Dendritic cell treated with granulocyte-macrophage colony-stimulating factor and Interleukin-4, amounts not matched to agents 40 ng/mL and 50 ng/mL, for 4 days (primary cell): ENCODE results near the gene EML1.

Experiments used
- H3K27ac Mint-ChIP-seq: one replicate; pipeline ENCODE4 v1.8.0; 2022; ENCODE audit warnings: mild to moderate bottlenecking, mixed read lengths
- H3K27me3 Mint-ChIP-seq: one replicate; pipeline ENCODE4 v1.8.0; 2022; ENCODE audit warnings: mild to moderate bottlenecking, mixed read lengths
- H3K36me3 Mint-ChIP-seq: one replicate; pipeline ENCODE4 v1.8.0; 2022; ENCODE audit warnings: low read depth, mixed read lengths
- H3K4me1 Mint-ChIP-seq: one replicate; pipeline ENCODE4 v1.8.0; 2022; ENCODE audit warnings: low read depth, mixed read lengths
- H3K4me3 Mint-ChIP-seq: one replicate; pipeline ENCODE4 v1.8.0; 2022; ENCODE audit warnings: mild to moderate bottlenecking, moderate library complexity, mixed read lengths
- H3K9me3 Mint-ChIP-seq: one replicate; pipeline ENCODE4 v1.8.0; 2022; ENCODE audit warnings: mixed read lengths
- intact Hi-C: fragments of 100-400 bp; cut with micrococcal nuclease; formaldehyde crosslinking; loops from one replicate; pipeline ENCODE4 v1.15.0; 2022

EML1 gene

GRCh38 chr14:99966037-99966835 is 173.0 kb downstream of the EML1 start:
- no peaks in the 10 kb centered on the region for H3K9me3 Mint-ChIP-seq
- no peaks in the 10 kb centered on the region for H3K36me3 Mint-ChIP-seq
- no peak overlapping the region for H3K27ac Mint-ChIP-seq
- H3K4me3 Mint-ChIP-seq = no peak overlapping the region
- H3K4me1 Mint-ChIP-seq = no peaks in the 10 kb centered on the region
- intact Hi-C loops = no loop called here
- peaks cover 51% of the 10 kb centered on the region for H3K27me3 Mint-ChIP-seq

GRCh38 chr14:99966912-99967311 is 173.7 kb downstream of the EML1 start:
- Mint-ChIP-seq H3K27ac (no peak overlapping the region), H3K36me3 (no peaks in the 10 kb centered on the region), H3K4me1 (no peaks in the 10 kb centered on the region), H3K9me3 (no peaks in the 10 kb centered on the region), H3K4me3 (no peak overlapping the region), H3K27me3 (peaks cover 48% of the 10 kb centered on the region)
- intact Hi-C loops = no loop called here

GRCh38 chr14:99968191-99968920 is 175.1 kb downstream of the EML1 start:
- H3K4me1 Mint-ChIP-seq = peaks cover 9% of the 10 kb centered on the region
- no peaks in the 10 kb centered on the region for H3K9me3 Mint-ChIP-seq
- intact Hi-C loops = no loop called here
- no peaks in the 10 kb centered on the region for H3K36me3 Mint-ChIP-seq
- H3K27ac Mint-ChIP-seq = no peak overlapping the region
- no peak overlapping the region for H3K4me3 Mint-ChIP-seq
- peaks cover 48% of the 10 kb centered on the region for H3K27me3 Mint-ChIP-seq

GRCh38 chr14:99968941-99969340 is 175.7 kb downstream of the EML1 start:
- no peak overlapping the region for H3K4me3 Mint-ChIP-seq
- no peaks in the 10 kb centered on the region for H3K9me3 Mint-ChIP-seq
- intact Hi-C loops = no loop called here
- peaks cover 9% of the 10 kb centered on the region for H3K4me1 Mint-ChIP-seq
- no peaks in the 10 kb centered on the region for H3K36me3 Mint-ChIP-seq
- H3K27ac Mint-ChIP-seq = no peak overlapping the region
- H3K27me3 Mint-ChIP-seq = peaks cover 51% of the 10 kb centered on the region

GRCh38 chr14:99969673-99970322 is 176.6 kb downstream of the EML1 start:
- Mint-ChIP-seq H3K27me3 (peaks cover 48% of the 10 kb centered on the region), H3K36me3 (no peaks in the 10 kb centered on the region), H3K4me3 (no peak overlapping the region), H3K4me1 (peaks cover 9% of the 10 kb centered on the region), H3K9me3 (no peaks in the 10 kb centered on the region), H3K27ac (no peak overlapping the region)
- intact Hi-C loops = no loop called here

- Mint-ChIP-seq H3K27me3 (peaks cover 48% of the 10 kb centered on the region), H3K36me3 (no peaks in the 10 kb centered on the region), H3K4me1 (peaks cover 9% of the 10 kb centered on the region), H3K4me3 (peak overlapping the region; percentile 73), H3K27ac (no peak overlapping the region), H3K9me3 (no peaks in the 10 kb centered on the region)
- intact Hi-C loops = no loop called here
Observed at GRCh38 chr14:99971087-99971940, 178.1 kb downstream of the EML1 start.

GRCh38 chr14:99971941-99972747 is 178.9 kb downstream of the EML1 start:
- intact Hi-C loops = no loop called here
- H3K36me3 Mint-ChIP-seq = no peaks in the 10 kb centered on the region
- peak overlapping the region; percentile 76 for H3K27ac Mint-ChIP-seq

GRCh38 chr14:99972748-99973466 is 179.7 kb downstream of the EML1 start:
- peaks cover 9% of the 10 kb centered on the region for H3K4me1 Mint-ChIP-seq
- intact Hi-C loops = no loop called here
- peaks cover 43% of the 10 kb centered on the region for H3K27me3 Mint-ChIP-seq
- H3K9me3 Mint-ChIP-seq = no peaks in the 10 kb centered on the region
- peak overlapping the region; percentile 76 for H3K27ac Mint-ChIP-seq
- H3K36me3 Mint-ChIP-seq = no peaks in the 10 kb centered on the region
- peak overlapping the region; percentile 82 for H3K4me3 Mint-ChIP-seq

More at GRCh38 chr14:99971941-99972747, 178.9 kb downstream of the EML1 start:
- Mint-ChIP-seq H3K4me3 (peak overlapping the region; percentile 82), H3K4me1 (peaks cover 9% of the 10 kb centered on the region), H3K27me3 (peaks cover 46% of the 10 kb centered on the region), H3K9me3 (no peaks in the 10 kb centered on the region)

GRCh38 chr14:99975190-99975589 is 182.0 kb downstream of the EML1 start:
- H3K36me3 Mint-ChIP-seq = no peaks in the 10 kb centered on the region
- H3K4me1 Mint-ChIP-seq = peaks cover 9% of the 10 kb centered on the region
- no peak overlapping the region for H3K4me3 Mint-ChIP-seq
- intact Hi-C loops = no loop called here
- H3K27ac Mint-ChIP-seq = no peak overlapping the region
- peaks cover 21% of the 10 kb centered on the region for H3K27me3 Mint-ChIP-seq
- no peaks in the 10 kb centered on the region for H3K9me3 Mint-ChIP-seq

- H3K4me1 Mint-ChIP-seq = peaks cover 9% of the 10 kb centered on the region
- intact Hi-C loops = no loop called here
- H3K36me3 Mint-ChIP-seq = no peaks in the 10 kb centered on the region
- H3K4me3 Mint-ChIP-seq = no peak overlapping the region
- H3K27ac Mint-ChIP-seq = no peak overlapping the region
- no peaks in the 10 kb centered on the region for H3K9me3 Mint-ChIP-seq
- H3K27me3 Mint-ChIP-seq = peaks cover 14% of the 10 kb centered on the region
Observed at GRCh38 chr14:99976021-99976420, 182.8 kb downstream of the EML1 start.

GRCh38 chr14:99976681-99977080 is 183.5 kb downstream of the EML1 start:
- Mint-ChIP-seq H3K9me3 (no peaks in the 10 kb centered on the region), H3K27me3 (peaks cover 14% of the 10 kb centered on the region), H3K4me3 (no peak overlapping the region), H3K4me1 (peaks cover 9% of the 10 kb centered on the region), H3K27ac (no peak overlapping the region), H3K36me3 (no peaks in the 10 kb centered on the region)
- intact Hi-C loops = no loop called here

GRCh38 chr14:99980299-99980698 is 187.1 kb downstream of the EML1 start:
- Mint-ChIP-seq H3K9me3 (no peaks in the 10 kb centered on the region), H3K36me3 (no peaks in the 10 kb centered on the region), H3K27ac (no peak overlapping the region), H3K4me1 (peaks cover 10% of the 10 kb centered on the region), H3K4me3 (no peak overlapping the region), H3K27me3 (peaks cover 2% of the 10 kb centered on the region)
- intact Hi-C loops = loop anchor here (5.0 kb wide), 1 partner anchor 97 kb away; no protein-coding TSS in a partner anchor
